GM04503 (cell line): ENCODE measurements around the gene SNUPN.

Experiments used
- DNase-seq: peaks from one replicate; pipeline ENCODE4 v3.0.0-alpha.2; 2012; ENCODE audit warnings: low read depth

SNUPN gene

GRCh38 chr15:75625542-75626347 lies at the start of gene SNUPN:
TSS of gene SNUPN (minus strand) at chr15:75625725. CDS start at chr15:75621051, 4,674 bp downstream.
- no peak for DNase-seq

- no peak for DNase-seq
Observed at GRCh38 chr15:75674366-75674765, 48.8 kb upstream of the SNUPN start.

GRCh38 chr15:75673426-75674235 lies 48.1 kb upstream of the SNUPN start:
- DNase-seq: peak; percentile 61

- DNase-seq: no peak
Observed at GRCh38 chr15:75672646-75673425, 47.3 kb upstream of the SNUPN start.

- no peak for DNase-seq
Observed at GRCh38 chr15:75671730-75672602, 46.4 kb upstream of the SNUPN start.

- no peak for DNase-seq
Observed at GRCh38 chr15:75669879-75670212, 44.3 kb upstream of the SNUPN start.

GRCh38 chr15:75669191-75669878 lies 43.8 kb upstream of the SNUPN start:
- DNase-seq: no peak

GRCh38 chr15:75666823-75667501 lies 41.4 kb upstream of the SNUPN start:
- peak; percentile 99 for DNase-seq

- no peak for DNase-seq
Observed at GRCh38 chr15:75663931-75664421, 38.5 kb upstream of the SNUPN start.

- no peak for DNase-seq
Observed at GRCh38 chr15:75662823-75663519, 37.4 kb upstream of the SNUPN start.

- DNase-seq: no peak
Observed at GRCh38 chr15:75661756-75662140, 36.2 kb upstream of the SNUPN start.

GRCh38 chr15:75661100-75661755 lies 35.7 kb upstream of the SNUPN start:
- DNase-seq: peak; percentile 84

- DNase-seq: no peak
Observed at GRCh38 chr15:75659928-75660645, 34.6 kb upstream of the SNUPN start.

GRCh38 chr15:75659141-75659771 lies 33.7 kb upstream of the SNUPN start:
- DNase-seq: no peak

GRCh38 chr15:75656813-75657212 lies 31.3 kb upstream of the SNUPN start:
- DNase-seq: no peak

- DNase-seq: no peak
Observed at GRCh38 chr15:75656331-75656730, 30.8 kb upstream of the SNUPN start.

- no peak for DNase-seq
Observed at GRCh38 chr15:75655931-75656330, 30.4 kb upstream of the SNUPN start.
